MM.1S (cell line): ENCODE data around the gene RARB.

Experiments used
- EZH2phosphoT487 ChIP-seq: fragments of 300-600 bp; sonication (generic); IDR thresholded peaks from 2 replicates; pipeline ENCODE4 v1.6.1; 2018; ENCODE audit warnings: antibody characterized with exemption, low read length
- TF ChIP-seq, protein P1 (sequence below): fragments of 300-600 bp; sonication (generic); IDR thresholded peaks from 2 replicates; pipeline ENCODE4 v1.5.1; 2016; ENCODE audit warnings: antibody characterized with exemption, low read length, mixed read lengths

DNA sequence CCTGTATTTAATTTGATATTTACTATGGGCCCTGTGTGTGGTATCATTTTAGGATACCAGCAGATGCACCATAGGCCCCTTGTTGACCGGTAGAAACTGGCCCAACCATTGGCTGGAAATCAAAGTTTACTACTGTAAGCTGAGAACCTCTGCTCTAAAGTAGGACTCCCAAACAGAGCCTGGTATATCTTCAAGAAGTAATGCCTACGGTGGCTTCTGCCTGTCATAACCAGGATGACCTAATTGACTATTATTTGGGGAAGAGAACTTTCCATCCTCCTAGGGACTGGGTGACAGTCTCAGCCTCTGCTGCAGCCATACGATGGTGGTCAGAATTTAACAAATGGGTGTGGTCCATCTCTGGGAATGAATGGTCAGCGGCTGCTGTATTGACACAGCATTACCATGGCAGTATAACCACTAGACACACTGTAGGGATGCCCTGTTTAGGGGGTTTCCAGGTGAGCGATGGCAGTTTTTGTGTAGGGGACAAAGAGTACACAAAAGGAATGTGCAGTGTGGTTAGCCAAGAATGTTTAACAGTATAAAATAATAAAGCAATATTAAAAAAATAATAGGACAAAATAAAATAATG, 37.3 kb downstream of the RARB start:
- TF ChIP-seq, protein P1, sequence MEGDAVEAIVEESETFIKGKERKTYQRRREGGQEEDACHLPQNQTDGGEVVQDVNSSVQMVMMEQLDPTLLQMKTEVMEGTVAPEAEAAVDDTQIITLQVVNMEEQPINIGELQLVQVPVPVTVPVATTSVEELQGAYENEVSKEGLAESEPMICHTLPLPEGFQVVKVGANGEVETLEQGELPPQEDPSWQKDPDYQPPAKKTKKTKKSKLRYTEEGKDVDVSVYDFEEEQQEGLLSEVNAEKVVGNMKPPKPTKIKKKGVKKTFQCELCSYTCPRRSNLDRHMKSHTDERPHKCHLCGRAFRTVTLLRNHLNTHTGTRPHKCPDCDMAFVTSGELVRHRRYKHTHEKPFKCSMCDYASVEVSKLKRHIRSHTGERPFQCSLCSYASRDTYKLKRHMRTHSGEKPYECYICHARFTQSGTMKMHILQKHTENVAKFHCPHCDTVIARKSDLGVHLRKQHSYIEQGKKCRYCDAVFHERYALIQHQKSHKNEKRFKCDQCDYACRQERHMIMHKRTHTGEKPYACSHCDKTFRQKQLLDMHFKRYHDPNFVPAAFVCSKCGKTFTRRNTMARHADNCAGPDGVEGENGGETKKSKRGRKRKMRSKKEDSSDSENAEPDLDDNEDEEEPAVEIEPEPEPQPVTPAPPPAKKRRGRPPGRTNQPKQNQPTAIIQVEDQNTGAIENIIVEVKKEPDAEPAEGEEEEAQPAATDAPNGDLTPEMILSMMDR = no peak
- TF ChIP-seq EZH2phosphoT487 = no peak
